Endodermal cell (in vitro differentiated cells): Measurements from ENCODE around the gene CCDC175. TPM values are rescaled to one million over a fixed set of nuclear protein-coding genes. Genes with fewer than 3 reads are reported as not detected.

Experiments
- DNase-seq: peaks from one replicate; pipeline ENCODE4 v3.0.0-alpha.2; 2017
- H3K27ac ChIP-seq: 2 replicates; pipeline ENCODE4 v1.5.1; 2013; ENCODE audit warnings: mild to moderate bottlenecking, low read depth, low read length, moderate library complexity
- H3K27me3 ChIP-seq: 2 replicates; pipeline ENCODE4 v1.6.1; 2013; ENCODE audit warnings: mild to moderate bottlenecking, low read length, moderate library complexity; ENCODE audit not compliant: insufficient read depth, control insufficient read depth, poor library complexity, severe bottlenecking
- H3K36me3 ChIP-seq: 2 replicates; pipeline ENCODE4 v1.7.0; 2013; ENCODE audit warnings: mild to moderate bottlenecking, low read length, moderate library complexity; ENCODE audit not compliant: control insufficient read depth, insufficient read depth
- H3K4me1 ChIP-seq: one replicate; pipeline ENCODE4 v1.7.0; 2013; ENCODE audit warnings: low read length; ENCODE audit not compliant: control insufficient read depth, insufficient read depth
- H3K4me3 ChIP-seq: 2 replicates; pipeline ENCODE4 v1.5.1; 2013; ENCODE audit warnings: mild to moderate bottlenecking, low read length, moderate library complexity
- H3K9ac ChIP-seq: 2 replicates; pipeline ENCODE4 v1.6.1; 2013; ENCODE audit warnings: mild to moderate bottlenecking, low read length, moderate library complexity; ENCODE audit not compliant: poor library complexity, severe bottlenecking; ENCODE audit errors: extremely low read depth
- H3K9me3 ChIP-seq: 2 replicates; pipeline ENCODE4 v1.6.1; 2013; ENCODE audit warnings: mild to moderate bottlenecking, low read length, moderate library complexity; ENCODE audit not compliant: control insufficient read depth
- H3K27ac Mint-ChIP-seq: 2 replicates; pipeline ENCODE4 v1.8.0; 2020; ENCODE audit warnings: mixed read lengths
- H3K27me3 Mint-ChIP-seq: 2 replicates; pipeline ENCODE4 v1.8.0; 2021; ENCODE audit warnings: mild to moderate bottlenecking, mixed read lengths; ENCODE audit not compliant: insufficient read depth
- H3K36me3 Mint-ChIP-seq: 2 replicates; pipeline ENCODE4 v1.8.0; 2020; ENCODE audit warnings: low read depth, mixed read lengths
- H3K4me1 Mint-ChIP-seq: 2 replicates; pipeline ENCODE4 v1.8.0; 2020; ENCODE audit warnings: mixed read lengths
- H3K4me3 Mint-ChIP-seq: 2 replicates; pipeline ENCODE4 v1.8.0; 2020; ENCODE audit warnings: mild to moderate bottlenecking, moderate library complexity, mixed read lengths
- H3K9me3 Mint-ChIP-seq: 2 replicates; pipeline ENCODE4 v1.8.0; 2020; ENCODE audit warnings: mild to moderate bottlenecking, mixed read lengths
- CTCF ChIP-seq: fragments of 200-600 bp; sonication (generic); conservative IDR thresholded peaks from 2 replicates; pipeline ENCODE4 v1.5.0; 2021; ENCODE audit warnings: antibody characterized with exemption, mild to moderate bottlenecking
- WGBS, 2 experiments: methylation state at CpG; one replicate each; pipeline versions ENCODE4 v1.1.5 to v1.1.7; 2013; ENCODE audit warnings: missing lambda C conversion rate in 2 of 2, mixed read lengths in 1 of 2; ENCODE audit not compliant: insufficient coverage in 1 of 2, insufficient read length in 1 of 2; 5-methylcytosine and 5-hydroxymethylcytosine counted together
- total RNA-seq, 2 donors: library from RNA; stranded (reverse); fragmentation: NEBNext Ultra II Directional in 1 of 2; extraction: Animal tissue kit (Norgen Biotek cat#: 25700) in 1 of 2; gene quantifications; 2 replicates in 1 of 2; 3 replicates in 1 of 2; pipeline ENCODE4 v1.2.1, GENCODE V29; 2021

CCDC175 gene
- total RNA-seq, 2 donors from 2014 or later = 0.53 to 0.66 TPM

DNA sequence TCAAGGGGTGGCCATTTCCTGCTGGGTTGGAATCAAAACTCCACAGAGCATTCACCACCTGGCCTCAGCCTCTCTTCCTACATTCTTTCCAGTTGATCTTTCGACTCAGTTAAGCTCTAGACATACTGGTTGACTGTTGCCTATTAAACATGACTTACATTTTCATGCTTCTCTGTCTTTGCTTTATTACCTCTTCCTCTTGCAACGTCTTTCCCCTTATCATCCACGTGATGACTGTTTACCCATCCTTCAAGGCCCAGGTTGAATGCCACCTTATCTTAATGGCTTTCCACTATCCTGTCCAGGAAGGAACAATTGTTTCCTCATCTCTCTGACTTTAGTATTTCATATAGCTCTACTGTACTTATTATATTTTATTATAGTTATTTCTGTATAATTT, 24.4 kb upstream of the CCDC175 start:
- Histone ChIP-seq H3K9me3 (no peaks in the 10 kb centered on the region), H3K9ac (no peak overlapping the region), H3K36me3 (no peaks in the 10 kb centered on the region), H3K27ac (no peak overlapping the region), H3K27me3 (no peaks in the 10 kb centered on the region), H3K4me3 (no peak overlapping the region), H3K4me1 (no peaks in the 10 kb centered on the region)
- no peak overlapping the region for H3K27ac Mint-ChIP-seq
- H3K4me1 Mint-ChIP-seq = no peaks in the 10 kb centered on the region
- DNase-seq = no peak
- H3K27me3 Mint-ChIP-seq = no peaks in the 10 kb centered on the region
- no peak overlapping the region for H3K4me3 Mint-ChIP-seq
- WGBS, 2 experiments = 75 to 88% methylated on average over 3 of the region's 3 CpGs
- no peak for TF ChIP-seq CTCF
- no peaks in the 10 kb centered on the region for H3K9me3 Mint-ChIP-seq
- no peaks in the 10 kb centered on the region for H3K36me3 Mint-ChIP-seq

- no peaks in the 10 kb centered on the region for H3K27me3 Mint-ChIP-seq
- TF ChIP-seq CTCF = no peak
- no peaks in the 10 kb centered on the region for H3K36me3 Mint-ChIP-seq
- Histone ChIP-seq H3K27me3 (no peaks in the 10 kb centered on the region), H3K4me3 (no peak overlapping the region), H3K27ac (no peak overlapping the region), H3K4me1 (no peaks in the 10 kb centered on the region), H3K9me3 (no peaks in the 10 kb centered on the region), H3K36me3 (no peaks in the 10 kb centered on the region), H3K9ac (no peak overlapping the region)
- H3K4me1 Mint-ChIP-seq = no peaks in the 10 kb centered on the region
- H3K9me3 Mint-ChIP-seq = no peaks in the 10 kb centered on the region
- no peak for DNase-seq
- H3K4me3 Mint-ChIP-seq = no peak overlapping the region
- WGBS, 2 experiments = no CpG with 5 or more reads among the region's 2 CpGs
- no peak overlapping the region for H3K27ac Mint-ChIP-seq
These were observed 23.8 kb upstream of the CCDC175 start for GRCh38 chr14:59600211-59600945.

- Histone ChIP-seq H3K4me1 (no peaks in the 10 kb centered on the region), H3K9ac (no peak overlapping the region), H3K36me3 (no peaks in the 10 kb centered on the region), H3K27me3 (no peaks in the 10 kb centered on the region), H3K27ac (no peak overlapping the region), H3K4me3 (no peak overlapping the region), H3K9me3 (peaks cover 7% of the 10 kb centered on the region)
- no peak for DNase-seq
- Mint-ChIP-seq H3K4me3 (no peak overlapping the region), H3K4me1 (no peaks in the 10 kb centered on the region), H3K27ac (no peak overlapping the region), H3K36me3 (no peaks in the 10 kb centered on the region), H3K9me3 (peaks cover 8% of the 10 kb centered on the region), H3K27me3 (no peaks in the 10 kb centered on the region)
- 91 to 94% methylated on average over 5 to 6 of the region's 6 CpGs for WGBS, 2 experiments
- no peak for TF ChIP-seq CTCF
These were observed 18.5 kb upstream of the CCDC175 start for GRCh38 chr14:59595071-59595470.
